Endodermal cell (in vitro differentiated cells): ENCODE data around the gene FHL1. TPM values are rescaled to one million over a fixed set of nuclear protein-coding genes. Genes with fewer than 3 reads are reported as not detected.

Experiments
- DNase-seq: peaks from one replicate; pipeline ENCODE4 v3.0.0-alpha.2; 2017
- H3K27ac ChIP-seq: 2 replicates; pipeline ENCODE4 v1.5.1; 2013; ENCODE audit warnings: mild to moderate bottlenecking, low read depth, low read length, moderate library complexity
- H3K27me3 ChIP-seq: 2 replicates; pipeline ENCODE4 v1.6.1; 2013; ENCODE audit warnings: mild to moderate bottlenecking, low read length, moderate library complexity; ENCODE audit not compliant: insufficient read depth, control insufficient read depth, poor library complexity, severe bottlenecking
- H3K36me3 ChIP-seq: 2 replicates; pipeline ENCODE4 v1.7.0; 2013; ENCODE audit warnings: mild to moderate bottlenecking, low read length, moderate library complexity; ENCODE audit not compliant: control insufficient read depth, insufficient read depth
- H3K4me1 ChIP-seq: one replicate; pipeline ENCODE4 v1.7.0; 2013; ENCODE audit warnings: low read length; ENCODE audit not compliant: control insufficient read depth, insufficient read depth
- H3K4me3 ChIP-seq: 2 replicates; pipeline ENCODE4 v1.5.1; 2013; ENCODE audit warnings: mild to moderate bottlenecking, low read length, moderate library complexity
- H3K9ac ChIP-seq: 2 replicates; pipeline ENCODE4 v1.6.1; 2013; ENCODE audit warnings: mild to moderate bottlenecking, low read length, moderate library complexity; ENCODE audit not compliant: poor library complexity, severe bottlenecking; ENCODE audit errors: extremely low read depth
- H3K9me3 ChIP-seq: 2 replicates; pipeline ENCODE4 v1.6.1; 2013; ENCODE audit warnings: mild to moderate bottlenecking, low read length, moderate library complexity; ENCODE audit not compliant: control insufficient read depth
- H3K27ac Mint-ChIP-seq: 2 replicates; pipeline ENCODE4 v1.8.0; 2020; ENCODE audit warnings: mixed read lengths
- H3K27me3 Mint-ChIP-seq: 2 replicates; pipeline ENCODE4 v1.8.0; 2021; ENCODE audit warnings: mild to moderate bottlenecking, mixed read lengths; ENCODE audit not compliant: insufficient read depth
- H3K36me3 Mint-ChIP-seq: 2 replicates; pipeline ENCODE4 v1.8.0; 2020; ENCODE audit warnings: low read depth, mixed read lengths
- H3K4me1 Mint-ChIP-seq: 2 replicates; pipeline ENCODE4 v1.8.0; 2020; ENCODE audit warnings: mixed read lengths
- H3K4me3 Mint-ChIP-seq: 2 replicates; pipeline ENCODE4 v1.8.0; 2020; ENCODE audit warnings: mild to moderate bottlenecking, moderate library complexity, mixed read lengths
- H3K9me3 Mint-ChIP-seq: 2 replicates; pipeline ENCODE4 v1.8.0; 2020; ENCODE audit warnings: mild to moderate bottlenecking, mixed read lengths
- CTCF ChIP-seq: fragments of 200-600 bp; sonication (generic); conservative IDR thresholded peaks from 2 replicates; pipeline ENCODE4 v1.5.0; 2021; ENCODE audit warnings: antibody characterized with exemption, mild to moderate bottlenecking
- WGBS, 2 experiments: methylation state at CpG; one replicate each; pipeline versions ENCODE4 v1.1.5 to v1.1.7; 2013; ENCODE audit warnings: missing lambda C conversion rate in 2 of 2, mixed read lengths in 1 of 2; ENCODE audit not compliant: insufficient coverage in 1 of 2, insufficient read length in 1 of 2; 5-methylcytosine and 5-hydroxymethylcytosine counted together
- total RNA-seq, 2 donors: library from RNA; stranded (reverse); fragmentation: NEBNext Ultra II Directional in 1 of 2; extraction: Animal tissue kit (Norgen Biotek cat#: 25700) in 1 of 2; gene quantifications; 2 replicates in 1 of 2; 3 replicates in 1 of 2; pipeline ENCODE4 v1.2.1, GENCODE V29; 2021

Gene FHL1
- total RNA-seq, 2 donors from 2014 or later, result 3.7 to 19.3 TPM

- Histone ChIP-seq H3K9ac (no peak overlapping the region), H3K4me1 (no peaks in the 10 kb centered on the region), H3K27me3 (no peaks in the 10 kb centered on the region), H3K4me3 (no peak overlapping the region), H3K27ac (no peak overlapping the region), H3K36me3 (no peaks in the 10 kb centered on the region), H3K9me3 (no peaks in the 10 kb centered on the region)
- Mint-ChIP-seq H3K27ac (no peak overlapping the region), H3K4me3 (no peak overlapping the region), H3K27me3 (no peaks in the 10 kb centered on the region), H3K9me3 (peaks cover 64% of the 10 kb centered on the region), H3K4me1 (no peaks in the 10 kb centered on the region), H3K36me3 (no peaks in the 10 kb centered on the region)
- WGBS, 2 experiments, result 88 to 100% methylated on average over 2 to 4 of the region's 5 CpGs
- no peak for DNase-seq
- TF ChIP-seq CTCF, result no peak
Measured at GRCh38 chrX:136115126-136115903, 32.0 kb upstream of the FHL1 start.

DNA sequence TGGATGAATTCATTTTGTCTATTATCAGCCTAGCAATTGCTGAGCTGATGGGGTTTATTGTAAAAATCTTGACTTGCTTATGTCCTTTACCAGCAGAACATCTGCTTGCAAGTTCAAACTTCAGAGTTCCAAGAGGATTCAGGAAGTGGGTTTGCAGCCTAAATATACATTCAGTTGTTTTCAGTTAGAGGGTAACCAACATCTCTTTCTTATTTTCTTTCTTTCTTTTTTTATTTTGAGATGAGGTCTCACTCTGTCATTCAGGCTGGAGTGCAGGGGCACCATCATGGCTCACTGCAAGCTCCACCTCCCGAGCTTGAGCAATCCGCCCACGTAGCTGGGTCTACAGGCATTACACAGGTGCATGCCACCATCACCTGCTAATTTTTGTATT is 31.4 kb upstream of the FHL1 start:
- no peak for TF ChIP-seq CTCF
- H3K4me3 Mint-ChIP-seq, result no peak overlapping the region
- H3K27me3 Mint-ChIP-seq, result no peaks in the 10 kb centered on the region
- H3K4me3 ChIP-seq, result no peak overlapping the region
- no peaks in the 10 kb centered on the region for H3K27me3 ChIP-seq
- H3K9ac ChIP-seq, result no peak overlapping the region
- no peaks in the 10 kb centered on the region for H3K36me3 Mint-ChIP-seq
- H3K27ac Mint-ChIP-seq, result no peak overlapping the region
- no peaks in the 10 kb centered on the region for H3K36me3 ChIP-seq
- H3K9me3 ChIP-seq, result no peaks in the 10 kb centered on the region
- WGBS, 2 experiments, result 83% methylated on average over 3 of the region's 3 CpGs; no CpG with 5 or more reads in 1 of the 2 experiments
- no peak for DNase-seq
- H3K27ac ChIP-seq, result no peak overlapping the region
- H3K9me3 Mint-ChIP-seq, result peaks cover 64% of the 10 kb centered on the region
- no peaks in the 10 kb centered on the region for H3K4me1 Mint-ChIP-seq
- no peaks in the 10 kb centered on the region for H3K4me1 ChIP-seq

DNA sequence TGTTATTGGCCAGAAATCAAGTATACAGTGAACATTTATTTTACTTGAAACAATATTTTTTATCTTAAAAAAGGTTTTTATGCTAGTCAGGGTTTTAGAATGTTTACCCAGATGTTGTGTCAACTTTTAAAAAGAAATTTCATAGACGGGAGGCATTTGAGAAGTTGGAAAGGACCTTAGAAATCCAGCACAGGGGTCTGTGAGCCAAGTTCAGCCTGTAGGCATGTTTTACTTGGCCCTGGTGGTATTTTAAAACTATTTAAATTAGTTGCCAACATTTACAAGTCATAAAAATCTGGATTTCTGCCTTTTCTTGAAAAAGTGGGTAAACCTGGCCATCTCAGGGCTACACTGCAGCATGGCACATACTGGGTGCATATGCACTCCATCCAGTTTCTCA is 25.5 kb upstream of the FHL1 start:
- no peaks in the 10 kb centered on the region for H3K27me3 Mint-ChIP-seq
- Histone ChIP-seq H3K4me3 (no peak overlapping the region), H3K27me3 (no peaks in the 10 kb centered on the region), H3K27ac (no peak overlapping the region), H3K36me3 (no peaks in the 10 kb centered on the region), H3K4me1 (no peaks in the 10 kb centered on the region), H3K9ac (no peak overlapping the region), H3K9me3 (no peaks in the 10 kb centered on the region)
- no peak overlapping the region for H3K27ac Mint-ChIP-seq
- H3K36me3 Mint-ChIP-seq, result no peaks in the 10 kb centered on the region
- 93% methylated on average over 1 of the region's 1 CpG; no CpG with 5 or more reads in 1 of the 2 experiments for WGBS, 2 experiments
- no peak for TF ChIP-seq CTCF
- DNase-seq, result no peak
- peaks cover 53% of the 10 kb centered on the region for H3K9me3 Mint-ChIP-seq
- H3K4me3 Mint-ChIP-seq, result no peak overlapping the region
- no peaks in the 10 kb centered on the region for H3K4me1 Mint-ChIP-seq
